ENCODE results near the gene SMIM12.

SMIM12 gene

GRCh38 chr1:34845131-34845901, 14.2 kb downstream of the SMIM12 start:
- H3K4me1 ChIP-seq (ENCODE audit: insufficient read depth, low read length): no peaks in the 10 kb centered on the region
- no peak overlapping the region for H2AFZ ChIP-seq (ENCODE audit: low read depth, low read length)

GRCh38 chr1:34844252-34844634, 15.3 kb downstream of the SMIM12 start:
- Histone ChIP-seq H3K27ac (ENCODE audit: low read length) (no peak overlapping the region), H3K4me2 (ENCODE audit: insufficient read depth, low read length) (no peak overlapping the region), H3K4me1 (ENCODE audit: insufficient read depth, low read length) (no peaks in the 10 kb centered on the region), H3K36me3 (ENCODE audit: insufficient read depth, low read length) (peaks cover 11% of the 10 kb centered on the region; the same call in 1 of the 2 replicates), H3K27me3 (ENCODE audit: insufficient read depth, low read length, poor library complexity) (no peaks in the 10 kb centered on the region), H4K20me1 (ENCODE audit: insufficient read depth, low read length) (peaks cover 24% of the 10 kb centered on the region), H3K79me2 (ENCODE audit: insufficient read depth, low read length) (no peaks in the 10 kb centered on the region), H2AFZ (ENCODE audit: low read depth, low read length) (no peak overlapping the region), H3K4me3 (ENCODE audit: low read depth in 1 of 2, low read length in 2 of 2) (no peak overlapping the region), H3K9me3 (ENCODE audit: insufficient read depth, low read length, severe bottlenecking) (no peaks in the 10 kb centered on the region), H3K9ac (ENCODE audit: low read depth, low read length) (no peak overlapping the region)
- TF ChIP-seq CTCF (IDR thresholded peaks at IDR 0.05; ENCODE audit: borderline replicate concordance, extremely low read depth, low read length, poor library complexity, severe bottlenecking): no peak
- TF ChIP-seq EZH2 (IDR thresholded peaks at IDR 0.05; ENCODE audit: borderline replicate concordance, low read depth, low read length, severe bottlenecking): no peak
- no peak for DNase-seq
- ATAC-seq (ENCODE audit: insufficient read depth, low read depth): no peak

More at GRCh38 chr1:34845131-34845901, 14.2 kb downstream of the SMIM12 start:
- Histone ChIP-seq H3K9ac (ENCODE audit: low read depth, low read length) (no peak overlapping the region), H3K79me2 (ENCODE audit: insufficient read depth, low read length) (no peaks in the 10 kb centered on the region), H3K4me3 (ENCODE audit: low read depth in 1 of 2, low read length in 2 of 2) (no peak overlapping the region), H3K36me3 (ENCODE audit: insufficient read depth, low read length) (peaks cover 15% of the 10 kb centered on the region; the same call in 1 of the 2 replicates), H3K27ac (ENCODE audit: low read length) (no peak overlapping the region), H3K27me3 (ENCODE audit: insufficient read depth, low read length, poor library complexity) (no peaks in the 10 kb centered on the region), H4K20me1 (ENCODE audit: insufficient read depth, low read length) (peaks cover 24% of the 10 kb centered on the region), H3K9me3 (ENCODE audit: insufficient read depth, low read length, severe bottlenecking) (no peaks in the 10 kb centered on the region), H3K4me2 (ENCODE audit: insufficient read depth, low read length) (no peak overlapping the region)
- no peak for TF ChIP-seq CTCF (IDR thresholded peaks at IDR 0.05; ENCODE audit: borderline replicate concordance, extremely low read depth, low read length, poor library complexity, severe bottlenecking)
- no peak for TF ChIP-seq EZH2 (IDR thresholded peaks at IDR 0.05; ENCODE audit: borderline replicate concordance, low read depth, low read length, severe bottlenecking)
- no peak for ATAC-seq (ENCODE audit: insufficient read depth, low read depth)
- DNase-seq: no peak

- H3K27me3 ChIP-seq (ENCODE audit: insufficient read depth, low read length, poor library complexity): no peaks in the 10 kb centered on the region
- peaks cover 20% of the 10 kb centered on the region for H4K20me1 ChIP-seq (ENCODE audit: insufficient read depth, low read length)
- H2AFZ ChIP-seq (ENCODE audit: low read depth, low read length): no peak overlapping the region
- H3K27ac ChIP-seq (ENCODE audit: low read length): no peak overlapping the region
- no peaks in the 10 kb centered on the region for H3K79me2 ChIP-seq (ENCODE audit: insufficient read depth, low read length)
- H3K4me1 ChIP-seq (ENCODE audit: insufficient read depth, low read length): no peaks in the 10 kb centered on the region
- H3K9me3 ChIP-seq (ENCODE audit: insufficient read depth, low read length, severe bottlenecking): no peaks in the 10 kb centered on the region
- no peak overlapping the region for H3K4me2 ChIP-seq (ENCODE audit: insufficient read depth, low read length)
- 0 out of 2 replicates have a peak, but pooled peaks cover 7% of the 10 kb centered on the region for H3K36me3 ChIP-seq (ENCODE audit: insufficient read depth, low read length)
- DNase-seq: no peak
- H3K4me3 ChIP-seq (ENCODE audit: low read depth in 1 of 2, low read length in 2 of 2): no peak overlapping the region
- ATAC-seq (ENCODE audit: insufficient read depth, low read depth): no peak
- no peak overlapping the region for H3K9ac ChIP-seq (ENCODE audit: low read depth, low read length)
- TF ChIP-seq CTCF (IDR thresholded peaks at IDR 0.05; ENCODE audit: borderline replicate concordance, extremely low read depth, low read length, poor library complexity, severe bottlenecking): no peak
- TF ChIP-seq EZH2 (IDR thresholded peaks at IDR 0.05; ENCODE audit: borderline replicate concordance, low read depth, low read length, severe bottlenecking): no peak
These were observed 15.9 kb downstream of the SMIM12 start for GRCh38 chr1:34843392-34844251.

All from DND-41 (cell line).